BE2C (cell line): ENCODE measurements around the gene NUP62.
A peak's percentile ranks its signal among the peaks of the same experiment; 100 is the strongest.

ENCODE experiments used
- DNase-seq: peaks from one replicate; pipeline ENCODE4 v3.0.0-alpha.2; 2020
- H3K27me3 ChIP-seq: fragments of 250-450 bp; sonication (Bioruptor Pico); 2 replicates; pipeline ENCODE4 v1.5.1; 2020; ENCODE audit warnings: mild to moderate bottlenecking
- H3K36me3 ChIP-seq: fragments of 250-450 bp; sonication (Bioruptor Pico); 2 replicates; pipeline ENCODE4 v1.5.1; 2020; ENCODE audit warnings: mild to moderate bottlenecking
- H3K4me1 ChIP-seq: fragments of 250-450 bp; sonication (Bioruptor Pico); 2 replicates; pipeline ENCODE4 v1.5.1; 2020
- H3K4me3 ChIP-seq: 2 replicates; pipeline ENCODE4 v1.5.1; 2011; ENCODE audit warnings: low read depth, low read length
- H3K9me3 ChIP-seq: fragments of 250-450 bp; sonication (Bioruptor Pico); 2 replicates; pipeline ENCODE4 v1.5.1; 2020
- TF ChIP-seq, protein P1 (sequence below): IDR thresholded peaks from 2 replicates; pipeline ENCODE4 v1.5.1; 2012; ENCODE audit warnings: mild to moderate bottlenecking, low read depth, low read length

Gene NUP62

DNA sequence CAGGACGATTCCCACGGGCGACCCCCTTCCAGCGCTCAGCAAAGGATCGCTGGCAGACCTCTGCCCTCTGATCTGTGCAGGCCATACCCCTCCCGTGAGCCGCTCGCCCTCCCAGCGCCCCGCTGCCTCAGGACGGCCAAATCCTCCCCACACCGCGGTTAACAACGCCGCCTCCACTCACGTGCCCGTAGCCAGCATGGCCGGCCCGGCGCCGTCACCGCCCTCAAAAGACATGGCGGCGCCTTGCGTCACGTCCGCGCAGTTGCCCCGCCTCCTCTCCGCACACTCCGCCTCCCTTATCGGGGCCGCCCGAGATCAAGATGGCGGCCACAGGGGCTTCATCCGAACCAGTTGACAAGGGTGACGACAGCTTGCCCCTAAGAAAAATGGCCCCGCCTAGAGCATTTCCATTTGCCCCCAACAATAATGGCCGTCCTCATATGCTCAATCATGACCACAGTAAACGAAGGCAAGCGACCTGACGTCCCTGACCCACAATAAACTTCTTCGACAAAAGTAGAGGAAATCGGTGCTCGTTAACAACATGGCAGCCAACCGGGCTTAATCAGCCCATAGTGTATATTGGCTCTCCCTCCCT lies 52.8 kb downstream of the NUP62 start:
- peak; percentile 98 for DNase-seq
- Histone ChIP-seq H3K27me3 (no peaks in the 10 kb centered on the region), H3K4me3 (peak overlapping the region; percentile 94), H3K36me3 (peaks cover 6% of the 10 kb centered on the region; the same call in 1 of the 2 replicates), H3K9me3 (no peaks in the 10 kb centered on the region), H3K4me1 (no peaks in the 10 kb centered on the region)
- TF ChIP-seq, protein P1, sequence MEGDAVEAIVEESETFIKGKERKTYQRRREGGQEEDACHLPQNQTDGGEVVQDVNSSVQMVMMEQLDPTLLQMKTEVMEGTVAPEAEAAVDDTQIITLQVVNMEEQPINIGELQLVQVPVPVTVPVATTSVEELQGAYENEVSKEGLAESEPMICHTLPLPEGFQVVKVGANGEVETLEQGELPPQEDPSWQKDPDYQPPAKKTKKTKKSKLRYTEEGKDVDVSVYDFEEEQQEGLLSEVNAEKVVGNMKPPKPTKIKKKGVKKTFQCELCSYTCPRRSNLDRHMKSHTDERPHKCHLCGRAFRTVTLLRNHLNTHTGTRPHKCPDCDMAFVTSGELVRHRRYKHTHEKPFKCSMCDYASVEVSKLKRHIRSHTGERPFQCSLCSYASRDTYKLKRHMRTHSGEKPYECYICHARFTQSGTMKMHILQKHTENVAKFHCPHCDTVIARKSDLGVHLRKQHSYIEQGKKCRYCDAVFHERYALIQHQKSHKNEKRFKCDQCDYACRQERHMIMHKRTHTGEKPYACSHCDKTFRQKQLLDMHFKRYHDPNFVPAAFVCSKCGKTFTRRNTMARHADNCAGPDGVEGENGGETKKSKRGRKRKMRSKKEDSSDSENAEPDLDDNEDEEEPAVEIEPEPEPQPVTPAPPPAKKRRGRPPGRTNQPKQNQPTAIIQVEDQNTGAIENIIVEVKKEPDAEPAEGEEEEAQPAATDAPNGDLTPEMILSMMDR = no peak

- Histone ChIP-seq H3K4me3 (peak overlapping the region; percentile 94), H3K4me1 (peaks cover 2% of the 10 kb centered on the region; the same call in 1 of the 2 replicates), H3K36me3 (peaks cover 6% of the 10 kb centered on the region; the same call in 1 of the 2 replicates), H3K9me3 (no peaks in the 10 kb centered on the region), H3K27me3 (no peaks in the 10 kb centered on the region)
- TF ChIP-seq, protein P1 = no peak
- DNase-seq = peak; percentile 69
Measured at GRCh38 chr19:49875857-49876421, 53.4 kb downstream of the NUP62 start.

DNA sequence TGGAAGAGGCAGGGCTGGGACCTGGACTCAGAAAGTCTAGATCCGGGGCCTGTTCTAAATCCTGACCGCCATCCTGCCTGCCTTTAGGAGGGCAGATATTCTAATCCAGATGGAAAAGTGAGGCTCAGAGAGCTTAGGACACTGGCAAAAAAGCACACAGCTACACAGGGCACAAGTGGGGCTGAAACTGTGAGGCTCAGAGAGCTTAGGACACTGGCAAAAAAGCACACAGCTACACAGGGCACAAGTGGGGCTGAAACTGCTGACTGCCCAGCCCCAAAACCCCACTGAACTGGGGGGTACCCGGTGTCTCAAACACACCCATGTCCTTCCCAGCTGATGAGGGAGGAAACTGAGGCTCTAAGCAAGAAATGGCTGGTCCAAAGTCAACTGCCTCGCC lies 54.1 kb downstream of the NUP62 start:
- no peaks in the 10 kb centered on the region for H3K27me3 ChIP-seq
- TF ChIP-seq, protein P1 = no peak
- peaks cover 9% of the 10 kb centered on the region for H3K4me1 ChIP-seq
- no peak for DNase-seq
- peaks cover 3% of the 10 kb centered on the region; the same call in 1 of the 2 replicates for H3K36me3 ChIP-seq
- no peaks in the 10 kb centered on the region for H3K9me3 ChIP-seq
- H3K4me3 ChIP-seq = peak overlapping the region; percentile 94

DNA sequence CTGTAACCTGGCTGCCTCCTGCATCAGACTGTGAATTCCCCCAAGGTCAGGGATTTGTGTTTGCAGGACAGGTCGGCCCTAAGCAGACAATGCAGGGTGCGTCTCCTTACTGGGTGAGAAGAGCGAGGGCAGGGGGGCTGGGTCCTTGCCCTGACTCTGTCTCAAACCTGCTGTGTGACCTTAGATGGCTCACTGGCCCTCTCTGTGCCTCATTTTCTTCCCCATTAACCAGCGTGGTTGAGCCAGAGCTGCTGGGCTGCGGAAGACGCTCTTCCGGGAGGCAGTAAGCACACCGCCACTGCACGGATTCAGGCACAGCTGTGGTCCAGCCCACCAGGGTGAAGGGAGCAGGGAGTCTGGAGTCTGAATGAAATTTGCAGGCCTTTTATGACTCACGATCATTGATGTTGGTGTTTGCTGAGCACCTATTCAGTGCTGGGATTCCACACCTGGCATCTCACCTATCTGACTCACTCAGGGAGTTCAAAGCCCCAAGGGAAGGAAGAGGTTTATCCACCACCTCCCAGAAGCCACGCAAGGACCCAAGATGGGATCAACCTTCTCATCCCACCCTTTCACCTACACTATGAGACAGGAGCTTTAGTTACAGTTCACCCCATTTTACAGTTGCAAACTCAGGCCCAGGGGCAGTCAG lies 54.7 kb downstream of the NUP62 start:
- TF ChIP-seq, protein P1 = no peak
- DNase-seq = no peak
- Histone ChIP-seq H3K4me3 (no peak overlapping the region), H3K27me3 (no peaks in the 10 kb centered on the region), H3K36me3 (0 out of 2 replicates have a peak, but pooled peaks cover 2% of the 10 kb centered on the region), H3K4me1 (peaks cover 11% of the 10 kb centered on the region), H3K9me3 (no peaks in the 10 kb centered on the region)

GRCh38 chr19:49873834-49874233 lies 55.5 kb downstream of the NUP62 start:
- TF ChIP-seq, protein P1 = no peak

GRCh38 chr19:49873129-49873521 lies 56.2 kb downstream of the NUP62 start:
- no peak for DNase-seq
- no peak overlapping the region for H3K4me3 ChIP-seq
- TF ChIP-seq, protein P1 = no peak
- H3K9me3 ChIP-seq = no peaks in the 10 kb centered on the region
- H3K36me3 ChIP-seq = 0 out of 2 replicates have a peak, but pooled peaks cover 2% of the 10 kb centered on the region
- no peaks in the 10 kb centered on the region for H3K27me3 ChIP-seq
- peaks cover 17% of the 10 kb centered on the region for H3K4me1 ChIP-seq

More at GRCh38 chr19:49873834-49874233, 55.5 kb downstream of the NUP62 start:
- Histone ChIP-seq H3K9me3 (no peaks in the 10 kb centered on the region), H3K4me1 (peaks cover 14% of the 10 kb centered on the region), H3K36me3 (0 out of 2 replicates have a peak, but pooled peaks cover 2% of the 10 kb centered on the region), H3K4me3 (no peak overlapping the region), H3K27me3 (no peaks in the 10 kb centered on the region)
- no peak for DNase-seq
